Body of pancreas (tissue), 4 donors: ENCODE results near the gene FBRSL1. TPM values are rescaled to one million over a fixed set of nuclear protein-coding genes. Genes with fewer than 3 reads are reported as not detected.

Source experiments
- ATAC-seq: fragments of 150-250 bp; one replicate; pipeline ENCODE4 v1.9.1; 2016
- DNase-seq, 4 donors: peaks; one replicate each; pipeline ENCODE4 v3.0.0-alpha.2; 2019
- H3K27ac ChIP-seq, 4 donors: fragments of 200-600 bp; sonication (generic); 1 replicate in 3 of 4; 2 replicates in 1 of 4; pipeline versions ENCODE4 v1.5.1 to v1.6.1; 2016 to 2019; ENCODE audit warnings: mild to moderate bottlenecking in 1 of 4, mixed read lengths in 1 of 4, moderate library complexity in 1 of 4
- H3K27me3 ChIP-seq, 2 donors: fragments of 200-600 bp; sonication (generic); one replicate each; pipeline ENCODE4 v1.6.0; 2016; ENCODE audit warnings: mild to moderate bottlenecking in 1 of 2
- H3K36me3 ChIP-seq, 2 donors: fragments of 200-600 bp; sonication (generic); replicated peaks in 1 of 2; 2 replicates each; pipeline ENCODE4 v1.5.1; 2016; ENCODE audit warnings: low read depth in 2 of 2; ENCODE audit not compliant: insufficient read depth in 1 of 2
- H3K4me1 ChIP-seq: fragments of 200-600 bp; sonication (generic); one replicate; pipeline ENCODE4 v1.6.0; 2016
- H3K4me3 ChIP-seq, 2 donors: fragments of 200-600 bp; sonication (generic); 1 replicate in 1 of 2; 2 replicates in 1 of 2; pipeline ENCODE4 v1.5.1; 2016 to 2019
- H3K9me3 ChIP-seq, 3 donors: fragments of 200-600 bp; sonication (generic); 1 replicate in 2 of 3; 2 replicates in 1 of 3; pipeline ENCODE4 v1.5.1; 2016
- CTCF ChIP-seq, 7 experiments: fragments of 450-650 bp in 4 of 7; fragments of 200-600 bp in 3 of 7; sonication (generic) in 3 of 7; IDR thresholded peaks; one replicate each; pipeline ENCODE4 v1.5.1; 2016 to 2019; ENCODE audit warnings: antibody characterized with exemption in 7 of 7
- POLR2A ChIP-seq, 3 donors: fragments of 450-650 bp; IDR thresholded peaks; one replicate each; pipeline ENCODE4 v1.6.1; 2016; ENCODE audit warnings: antibody characterized with exemption in 3 of 3, mild to moderate bottlenecking in 2 of 3
- WGBS, 2 donors: methylation state at CpG; one replicate each; pipeline ENCODE4 v1.1.5; 2017; 5-methylcytosine and 5-hydroxymethylcytosine counted together
- intact Hi-C: fragments of 100-400 bp; cut with DNase I; formaldehyde crosslinking; loops from one replicate; pipeline ENCODE4 v1.15.1; 2023
- total RNA-seq, 2 donors: library from RNA; depleted of rRNA; stranded (reverse); fragments of >200 nt; gene quantifications; one replicate each; pipeline ENCODE4 v1.1.0, GENCODE V29; 2016

Gene FBRSL1
- total RNA-seq, 2 donors from 2014 or later: 29.8 to 50.1 TPM

- Histone ChIP-seq H3K9me3 (no peaks in the 10 kb centered on the region), H3K4me1 (no peaks in the 10 kb centered on the region), H3K36me3 (no peaks in the 10 kb centered on the region), H3K4me3 (no peak overlapping the region), H3K27me3 (no peaks in the 10 kb centered on the region), H3K27ac (no peak overlapping the region)
- intact Hi-C loops: no loop called here
- WGBS, 2 donors: 83 to 84% methylated on average over 12 of the region's 14 CpGs
- ATAC-seq: no peak
- TF ChIP-seq CTCF (IDR thresholded peaks at IDR 0.05): no peak
- TF ChIP-seq POLR2A (IDR thresholded peaks at IDR 0.05): no peak
- DNase-seq: no peak
Measured at GRCh38 chr12:132477017-132477702, 12.8 kb upstream of the FBRSL1 start.

GRCh38 chr12:132477703-132478432, 12.1 kb upstream of the FBRSL1 start:
- H3K4me1 ChIP-seq: no peaks in the 10 kb centered on the region
- DNase-seq: no peak

GRCh38 chr12:132478433-132478803, 11.5 kb upstream of the FBRSL1 start:
- 80 to 93% methylated on average over 10 to 15 of the region's 15 CpGs for WGBS, 2 donors
- Histone ChIP-seq H3K4me3 (no peak overlapping the region), H3K9me3 (no peaks in the 10 kb centered on the region), H3K36me3 (no peaks in the 10 kb centered on the region), H3K4me1 (no peaks in the 10 kb centered on the region), H3K27me3 (no peaks in the 10 kb centered on the region), H3K27ac (no peak overlapping the region)
- TF ChIP-seq CTCF (IDR thresholded peaks at IDR 0.05) (no peak), POLR2A (IDR thresholded peaks at IDR 0.05) (no peak)
- no peak for ATAC-seq
- intact Hi-C loops: no loop called here
- no peak for DNase-seq

More at GRCh38 chr12:132477703-132478432, 12.1 kb upstream of the FBRSL1 start:
- WGBS, 2 donors: 79 to 82% methylated on average over 14 to 15 of the region's 19 CpGs
- H3K27me3 ChIP-seq: no peaks in the 10 kb centered on the region
- H3K36me3 ChIP-seq: no peaks in the 10 kb centered on the region
- no peak overlapping the region for H3K27ac ChIP-seq
- TF ChIP-seq CTCF (IDR thresholded peaks at IDR 0.05) (no peak), POLR2A (IDR thresholded peaks at IDR 0.05) (no peak)
- no peak overlapping the region for H3K4me3 ChIP-seq
- intact Hi-C loops: no loop called here
- no peak for ATAC-seq
- no peaks in the 10 kb centered on the region for H3K9me3 ChIP-seq

GRCh38 chr12:132478845-132479244, 11.1 kb upstream of the FBRSL1 start:
- Histone ChIP-seq H3K36me3 (no peaks in the 10 kb centered on the region), H3K27me3 (no peaks in the 10 kb centered on the region), H3K4me3 (no peak overlapping the region), H3K27ac (no peak overlapping the region), H3K4me1 (no peaks in the 10 kb centered on the region), H3K9me3 (no peaks in the 10 kb centered on the region)
- intact Hi-C loops: no loop called here
- DNase-seq (no peak), ATAC-seq (no peak)
- no peak for TF ChIP-seq CTCF (IDR thresholded peaks at IDR 0.05)
- WGBS, 2 donors: 85 to 90% methylated on average over 12 to 16 of the region's 16 CpGs
